DND-41 (cell line): ENCODE data around the gene SMARCB1.

Experiments used
- ATAC-seq: fragments of 200-7000 bp; cut with Tn5 transposase; 3 replicates; pipeline ENCODE4 v1.9.1; 2021; ENCODE audit warnings: low read depth; ENCODE audit not compliant: insufficient read depth
- DNase-seq: peaks from one replicate; pipeline ENCODE4 v3.0.0-alpha.2; 2020
- H2AFZ ChIP-seq: 2 replicates; pipeline ENCODE4 v1.6.0; 2012; ENCODE audit warnings: low read depth, low read length
- H3K27ac ChIP-seq: 2 replicates; pipeline ENCODE4 v1.5.1; 2012; ENCODE audit warnings: low read length, inconsistent platforms
- H3K27me3 ChIP-seq: fragments of 200-600 bp; sonication (generic); 2 replicates; pipeline ENCODE4 v1.6.0; 2012; ENCODE audit warnings: low read length, mild to moderate bottlenecking, inconsistent platforms; ENCODE audit not compliant: insufficient read depth, poor library complexity
- H3K36me3 ChIP-seq: 2 replicates; pipeline ENCODE4 v1.5.1; 2012; ENCODE audit warnings: low read length, inconsistent platforms; ENCODE audit not compliant: insufficient read depth
- H3K4me1 ChIP-seq: 2 replicates; pipeline ENCODE4 v1.5.1; 2012; ENCODE audit warnings: mild to moderate bottlenecking, low read length; ENCODE audit not compliant: insufficient read depth
- H3K4me2 ChIP-seq: 2 replicates; pipeline ENCODE4 v1.6.0; 2012; ENCODE audit warnings: mild to moderate bottlenecking, moderate library complexity, low read length, inconsistent platforms; ENCODE audit not compliant: insufficient read depth
- H3K4me3 ChIP-seq, 2 experiments: fragments of 200-600 bp in 1 of 2; shearing (Covaris generic) in 1 of 2; 2 replicates each; pipeline ENCODE4 v1.5.1; 2012 to 2016; ENCODE audit warnings: inconsistent platforms in 2 of 2, low read length in 2 of 2, mild to moderate bottlenecking in 2 of 2, low read depth in 1 of 2, moderate library complexity in 1 of 2
- H3K79me2 ChIP-seq: 2 replicates; pipeline ENCODE4 v1.6.0; 2012; ENCODE audit warnings: low read length, inconsistent platforms; ENCODE audit not compliant: insufficient read depth
- H3K9ac ChIP-seq: 2 replicates; pipeline ENCODE4 v1.6.0; 2012; ENCODE audit warnings: low read depth, mild to moderate bottlenecking, inconsistent platforms, low read length, moderate library complexity
- H3K9me3 ChIP-seq: 2 replicates; pipeline ENCODE4 v1.5.1; 2012; ENCODE audit warnings: low read length, moderate library complexity, mild to moderate bottlenecking, inconsistent platforms; ENCODE audit not compliant: insufficient read depth, severe bottlenecking
- H4K20me1 ChIP-seq: 2 replicates; pipeline ENCODE4 v1.6.0; 2012; ENCODE audit warnings: low read length; ENCODE audit not compliant: insufficient read depth
- CTCF ChIP-seq: IDR thresholded peaks from 2 replicates; pipeline ENCODE4 v1.5.1; 2012; ENCODE audit warnings: borderline replicate concordance, low read length, moderate library complexity, mild to moderate bottlenecking; ENCODE audit not compliant: poor library complexity, severe bottlenecking; ENCODE audit errors: extremely low read depth
- EZH2 ChIP-seq: IDR thresholded peaks from 3 replicates; pipeline ENCODE4 v1.6.1; 2012; ENCODE audit warnings: borderline replicate concordance, low read depth, mild to moderate bottlenecking, moderate library complexity, low read length, inconsistent platforms; ENCODE audit not compliant: severe bottlenecking

The SMARCB1 gene

GRCh38 chr22:23775779-23776375 is 10.9 kb upstream of the SMARCB1 start:
- Histone ChIP-seq H3K79me2 (no peaks in the 10 kb centered on the region), H3K4me1 (peaks cover 8% of the 10 kb centered on the region), H3K27ac (no peak overlapping the region), H3K4me3 (no peak overlapping the region), H3K27me3 (no peaks in the 10 kb centered on the region), H3K9me3 (no peaks in the 10 kb centered on the region), H3K4me2 (no peak overlapping the region), H4K20me1 (no peaks in the 10 kb centered on the region), H3K36me3 (no peaks in the 10 kb centered on the region), H3K9ac (no peak overlapping the region), H2AFZ (no peak overlapping the region)
- no peak for TF ChIP-seq EZH2
- no peak for TF ChIP-seq CTCF
- DNase-seq = no peak
- ATAC-seq = no peak

GRCh38 chr22:23777776-23778576 is 8.8 kb upstream of the SMARCB1 start:
- no peak for DNase-seq
- Histone ChIP-seq H3K36me3 (no peaks in the 10 kb centered on the region), H3K4me2 (no peak overlapping the region), H4K20me1 (no peaks in the 10 kb centered on the region), H3K79me2 (no peaks in the 10 kb centered on the region), H2AFZ (no peak overlapping the region), H3K27ac (no peak overlapping the region), H3K9ac (no peak overlapping the region), H3K9me3 (no peaks in the 10 kb centered on the region), H3K4me1 (no peaks in the 10 kb centered on the region), H3K4me3 (no peak overlapping the region), H3K27me3 (no peaks in the 10 kb centered on the region)
- no peak for ATAC-seq
- TF ChIP-seq EZH2 (no peak), CTCF (no peak)

- H3K4me3 ChIP-seq = no peak overlapping the region
- H3K4me2 ChIP-seq = no peak overlapping the region
- no peak overlapping the region for H2AFZ ChIP-seq
- ATAC-seq = no peak
- no peaks in the 10 kb centered on the region for H3K9me3 ChIP-seq
- H3K36me3 ChIP-seq = no peaks in the 10 kb centered on the region
- no peaks in the 10 kb centered on the region for H4K20me1 ChIP-seq
- H3K4me1 ChIP-seq = no peaks in the 10 kb centered on the region
- DNase-seq = no peak
- no peaks in the 10 kb centered on the region for H3K27me3 ChIP-seq
- no peak overlapping the region for H3K9ac ChIP-seq
- H3K27ac ChIP-seq = no peak overlapping the region
- TF ChIP-seq CTCF = no peak
- TF ChIP-seq EZH2 = no peak
- no peaks in the 10 kb centered on the region for H3K79me2 ChIP-seq
Observed at GRCh38 chr22:23778577-23778900, 8.2 kb upstream of the SMARCB1 start.
